Upper lobe of left lung (tissue), 4 donors: ENCODE measurements around the gene TENT5A.

Experiments used
- CTCF ChIP-seq, 6 experiments: fragments of 450-650 bp in 4 of 6; fragments of 200-600 bp in 2 of 6; sonication (generic) in 2 of 6; IDR thresholded peaks; one replicate each; pipeline ENCODE4 v1.5.1; 2016 to 2019; ENCODE audit warnings: antibody characterized with exemption in 6 of 6
- EP300 ChIP-seq, 4 donors: sonication (generic); formaldehyde crosslinking; IDR thresholded peaks; one replicate each; pipeline ENCODE4 v1.5.1; 2017; ENCODE audit warnings: antibody characterized with exemption in 4 of 4, control low read depth in 2 of 4
- POLR2A ChIP-seq, 4 donors: fragments of 450-650 bp; IDR thresholded peaks; one replicate each; pipeline ENCODE4 v1.5.1; 2016 to 2017; ENCODE audit warnings: antibody characterized with exemption in 4 of 4, mild to moderate bottlenecking in 2 of 4
- POLR2AphosphoS5 ChIP-seq, 2 donors: sonication (generic); formaldehyde crosslinking; IDR thresholded peaks; one replicate each; pipeline ENCODE4 v1.5.1; 2017; ENCODE audit warnings: antibody characterized with exemption in 2 of 2

GRCh38 chr6:81773887-81774286, 21.4 kb upstream of the TENT5A start:
- TF ChIP-seq POLR2A (IDR thresholded peaks at IDR 0.05) (no peak), CTCF (IDR thresholded peaks at IDR 0.05) (no peak), POLR2AphosphoS5 (IDR thresholded peaks at IDR 0.05) (no peak), EP300 (IDR thresholded peaks at IDR 0.05) (no peak)
